ENCODE measurements around the gene MRTFB. TPM values are rescaled to one million over a fixed set of nuclear protein-coding genes. Genes with fewer than 3 reads are reported as not detected.

The MRTFB gene
- total and polyA plus RNA-seq, 2 of the 13 experiments (the other 11 are each of a cell fraction or from before 2014, with no cell fraction given): 11.4 to 14.0 TPM

- TF ChIP-seq SMARCC2 (IDR thresholded peaks at IDR 0.05) (no peak), ZNF572 (CRISPR knock-in tag; IDR thresholded peaks at IDR 0.05) (peak; percentile 93), MYPOP (CRISPR knock-in tag; IDR thresholded peaks at IDR 0.05) (no peak), ELF3 (CRISPR knock-in tag; IDR thresholded peaks at IDR 0.05) (peak; percentile 79), MEF2D (CRISPR knock-in tag; IDR thresholded peaks at IDR 0.05) (no peak), THAP7 (CRISPR knock-in tag; IDR thresholded peaks at IDR 0.05) (no peak), ZNF282 (IDR thresholded peaks at IDR 0.05; ENCODE audit: partially characterized antibody) (no peak), ZNF747 (CRISPR knock-in tag; IDR thresholded peaks at IDR 0.05; ENCODE audit: borderline replicate concordance) (no peak), EZH2 (conservative IDR thresholded peaks at IDR 0.05; ENCODE audit: low read depth, low read length) (no peak), NAIF1 (CRISPR knock-in tag; IDR thresholded peaks at IDR 0.05; ENCODE audit: borderline replicate concordance) (no peak), SIX4 (CRISPR knock-in tag; IDR thresholded peaks at IDR 0.05) (no peak), ZNF598 (CRISPR knock-in tag; IDR thresholded peaks at IDR 0.05; ENCODE audit: borderline replicate concordance) (0 out of 2 replicates have a peak, but pooled peaks have one; percentile 25), ZNF230 (CRISPR knock-in tag; IDR thresholded peaks at IDR 0.05) (no peak), ZMYM4 (CRISPR knock-in tag; IDR thresholded peaks at IDR 0.05) (peak; percentile 78), MAZ (IDR thresholded peaks at IDR 0.05; ENCODE audit: borderline replicate concordance, low read depth, low read length) (no peak), MAZ (CRISPR knock-in tag; IDR thresholded peaks at IDR 0.05; ENCODE audit: low read depth) (no peak), NFIB (CRISPR knock-in tag; IDR thresholded peaks at IDR 0.05; ENCODE audit: borderline replicate concordance) (no peak), TERF1 (CRISPR knock-in tag; IDR thresholded peaks at IDR 0.05) (no peak), ZNF775 (CRISPR knock-in tag; IDR thresholded peaks at IDR 0.05; ENCODE audit: borderline replicate concordance) (no peak), ZNF740 (CRISPR knock-in tag; IDR thresholded peaks at IDR 0.05) (no peak), ZSCAN30 (CRISPR knock-in tag; IDR thresholded peaks at IDR 0.05) (no peak), ZNF354B (CRISPR knock-in tag; IDR thresholded peaks at IDR 0.05) (no peak), ATF5 (CRISPR knock-in tag; IDR thresholded peaks at IDR 0.05; ENCODE audit: low read depth) (no peak), ZNF292 (CRISPR knock-in tag; IDR thresholded peaks at IDR 0.05; ENCODE audit: borderline replicate concordance, low read depth) (peak; percentile 92), MBD4 (IDR thresholded peaks at IDR 0.05; ENCODE audit: borderline replicate concordance, low read length) (no peak), ZNF619 (CRISPR knock-in tag; IDR thresholded peaks at IDR 0.05) (no peak), ZNF335 (CRISPR knock-in tag; IDR thresholded peaks at IDR 0.05) (no peak)
Measured at GRCh38 chr16:14111713-14112538, 40.8 kb downstream of the MRTFB start (continued).

All from HepG2 (cell line).